Neural cell (in vitro differentiated cells): ENCODE data around the gene VAPA.

Source experiments
- CTCF ChIP-seq: fragments of 450-650 bp; IDR thresholded peaks from 2 replicates; pipeline ENCODE4 v1.5.1; 2014; ENCODE audit warnings: antibody characterized with exemption, mild to moderate bottlenecking, moderate library complexity; ENCODE audit not compliant: poor library complexity, severe bottlenecking
- EZH2 ChIP-seq: fragments of 200-600, 300-800 bp; shearing (Covaris generic), sonication (generic); IDR thresholded peaks from 2 replicates; pipeline ENCODE4 v1.6.1; 2014; ENCODE audit warnings: antibody characterized with exemption, low read length, borderline replicate concordance, mild to moderate bottlenecking; ENCODE audit not compliant: insufficient read depth, poor library complexity, severe bottlenecking
- POLR2AphosphoS5 ChIP-seq: IDR thresholded peaks from 2 replicates; pipeline ENCODE4 v1.6.1; 2012
- SMC3 ChIP-seq: fragments of 450-650 bp; conservative IDR thresholded peaks from 2 replicates; pipeline ENCODE4 v1.6.1; 2014; ENCODE audit warnings: antibody characterized with exemption, mild to moderate bottlenecking, moderate library complexity; ENCODE audit not compliant: poor library complexity
- TAF1 ChIP-seq: IDR thresholded peaks from 2 replicates; pipeline ENCODE4 v1.6.1; 2012; ENCODE audit warnings: low read depth

GRCh38 chr18:9869715-9870430 is 43.9 kb upstream of the VAPA start:
- TF ChIP-seq CTCF (no peak), EZH2 (no peak), POLR2AphosphoS5 (no peak), SMC3 (no peak), TAF1 (no peak)
